Fibroblast of upper back skin (primary cell): ENCODE data around the gene LBX1.
"Not testable (repeated sequence)": the region's sequence is repeated elsewhere in the genome, so short reads cannot be mapped to it uniquely, and the experiment has no call there.

Experiments
- DNase-seq: peaks from one replicate; pipeline ENCODE4 v3.0.0-alpha.2; 2013

The LBX1 gene

GRCh38 chr10:101198326-101198977 is 30.8 kb downstream of the LBX1 start:
- not testable (repeated sequence) for DNase-seq

- no peak for DNase-seq
Observed at GRCh38 chr10:101195921-101196320, 33.3 kb downstream of the LBX1 start.

- DNase-seq: no peak
Observed at GRCh38 chr10:101189461-101190401, 39.5 kb downstream of the LBX1 start.

- no peak for DNase-seq
Observed at GRCh38 chr10:101188942-101189341, 40.3 kb downstream of the LBX1 start.

GRCh38 chr10:101183458-101184183 is 45.6 kb downstream of the LBX1 start:
- DNase-seq: no peak

GRCh38 chr10:101182936-101183335 is 46.3 kb downstream of the LBX1 start:
- no peak for DNase-seq
